ENCODE data around the gene SPP1.

The SPP1 gene

GRCh38 chr4:87956501-87956900 is 19.0 kb upstream of the SPP1 start:
- no peak for DNase-seq

GRCh38 chr4:87957061-87957460 is 18.5 kb upstream of the SPP1 start:
- DNase-seq: no peak

- DNase-seq: no peak
Measured at GRCh38 chr4:87961993-87962392, 13.5 kb upstream of the SPP1 start.

GRCh38 chr4:87962398-87963146 is 12.9 kb upstream of the SPP1 start:
- no peak for DNase-seq

GRCh38 chr4:87965501-87965975 is 10.0 kb upstream of the SPP1 start:
- DNase-seq: no peak

GRCh38 chr4:87966095-87966496 is 9.4 kb upstream of the SPP1 start:
- no peak for DNase-seq

- no peak for DNase-seq
Measured at GRCh38 chr4:87967193-87967592, 8.3 kb upstream of the SPP1 start.

- DNase-seq: no peak
Measured at GRCh38 chr4:87970121-87970520, 5.4 kb upstream of the SPP1 start.

- no peak for DNase-seq
Measured at GRCh38 chr4:87971866-87972265, 3.6 kb upstream of the SPP1 start.

- DNase-seq: peak; percentile 26 to 54
Measured at GRCh38 chr4:87973283-87974169, 2.0 kb upstream of the SPP1 start.

GRCh38 chr4:87974856-87975462 is 555 bp upstream of the SPP1 start:
- DNase-seq: no peak

- DNase-seq: no peak
Measured at GRCh38 chr4:87977521-87978278, 2.2 kb downstream of the SPP1 start.

GRCh38 chr4:87978681-87979080 is 3.2 kb downstream of the SPP1 start:
- no peak for DNase-seq

- no peak for DNase-seq
Measured at GRCh38 chr4:87979810-87980209, 4.3 kb downstream of the SPP1 start.

GRCh38 chr4:87981486-87981885 is 6.0 kb downstream of the SPP1 start:
- no peak for DNase-seq

- no peak for DNase-seq
Measured at GRCh38 chr4:87982036-87982435, 6.5 kb downstream of the SPP1 start.

- DNase-seq: no peak
Measured at GRCh38 chr4:87982446-87983010, 7.0 kb downstream of the SPP1 start.

GRCh38 chr4:87983996-87984395 is 8.5 kb downstream of the SPP1 start:
- no peak for DNase-seq

GRCh38 chr4:87985097-87985886 is 9.8 kb downstream of the SPP1 start:
- DNase-seq: peak; percentile 29 to 50

GRCh38 chr4:87985887-87986200 is 10.3 kb downstream of the SPP1 start:
- no peak for DNase-seq

GRCh38 chr4:87986508-87986907 is 11.0 kb downstream of the SPP1 start:
- DNase-seq: no peak

- DNase-seq: no peak
Measured at GRCh38 chr4:87989765-87990164, 14.3 kb downstream of the SPP1 start.

Measured in activated CD4-positive, alpha-beta T cell treated with anti-CD3 and anti-CD28 coated beads, Interleukin-2, amount 50 U/mL, for 48 hours (primary cell).